ENCODE results near the gene GPR143.

Gene GPR143

DNA sequence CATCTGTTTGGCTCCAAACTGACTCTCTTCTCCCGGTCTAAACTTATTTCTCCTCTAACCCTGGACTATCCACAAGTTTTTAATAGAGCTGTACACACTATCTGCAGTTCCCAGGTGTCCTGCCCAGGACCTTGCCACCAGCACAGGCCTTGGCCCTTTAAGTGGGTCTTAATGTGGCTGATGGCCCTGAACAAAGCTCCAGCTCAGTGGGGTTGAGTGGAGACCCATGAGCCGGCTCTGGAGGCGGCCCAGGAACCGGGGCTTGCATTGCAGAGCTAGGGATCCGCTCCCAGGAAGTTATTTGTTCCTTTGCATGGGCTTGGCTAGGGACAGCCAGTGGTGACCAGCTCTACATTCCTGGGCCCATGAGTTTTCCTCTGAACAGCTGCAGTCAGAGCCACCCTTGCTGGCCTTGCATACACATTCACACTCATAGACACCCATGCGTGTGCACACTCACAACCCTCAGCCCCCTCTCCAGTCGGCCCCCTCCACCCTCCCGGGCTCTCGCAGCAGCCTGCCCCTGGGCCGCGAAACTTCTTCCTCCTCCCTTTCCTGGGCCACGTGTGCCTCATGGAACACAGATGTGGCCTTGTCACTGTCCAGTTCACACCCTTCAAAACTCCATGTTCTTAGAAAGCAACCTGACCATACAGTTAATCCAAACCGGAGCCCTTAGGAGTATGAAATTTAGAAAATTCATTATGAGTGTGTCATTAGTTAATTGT lies 58.2 kb downstream of the GPR143 start:
- DNase-seq: no peak

DNA sequence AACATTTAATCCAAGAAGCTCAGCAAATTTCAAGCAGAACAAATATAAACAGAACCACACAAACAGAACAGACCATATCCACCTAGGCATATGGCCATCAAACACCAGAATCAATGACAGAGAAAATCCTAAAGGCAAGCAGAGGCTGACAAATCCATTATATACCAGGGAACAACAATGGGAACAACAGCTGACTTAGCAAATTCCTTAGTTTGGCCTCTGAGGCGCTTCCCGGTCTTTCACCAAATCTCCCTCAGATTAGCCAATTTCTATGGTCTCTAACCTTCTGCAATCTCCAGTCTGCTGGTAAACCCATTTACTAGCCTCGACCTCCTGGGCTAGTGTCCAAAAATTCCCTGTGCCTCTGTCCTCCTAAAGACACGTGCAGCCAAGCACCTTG lies 59.2 kb downstream of the GPR143 start:
- no peak for DNase-seq

- DNase-seq: no peak
Measured at GRCh38 chrX:9704876-9705465, 60.7 kb downstream of the GPR143 start.

DNA sequence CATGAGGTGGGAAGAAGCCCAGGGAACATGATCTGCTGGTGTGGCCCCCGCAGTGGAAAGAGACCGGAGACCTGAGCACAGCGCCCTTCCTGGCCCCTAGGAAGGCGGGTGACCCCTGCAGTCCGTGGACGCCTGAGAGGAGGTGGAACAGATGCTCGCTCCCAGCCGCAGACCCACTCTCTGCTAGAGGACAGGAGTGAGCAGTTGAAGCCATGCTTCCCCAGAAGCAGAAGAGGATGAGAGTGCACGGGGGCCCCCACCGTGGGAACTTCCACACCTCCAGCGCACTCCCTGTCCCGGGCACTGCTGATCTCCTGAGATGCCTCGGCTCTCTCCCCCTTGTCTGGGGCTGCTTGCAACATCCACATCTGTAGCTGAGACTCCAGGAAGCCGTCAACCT lies 62.2 kb downstream of the GPR143 start:
- no peak for DNase-seq

DNA sequence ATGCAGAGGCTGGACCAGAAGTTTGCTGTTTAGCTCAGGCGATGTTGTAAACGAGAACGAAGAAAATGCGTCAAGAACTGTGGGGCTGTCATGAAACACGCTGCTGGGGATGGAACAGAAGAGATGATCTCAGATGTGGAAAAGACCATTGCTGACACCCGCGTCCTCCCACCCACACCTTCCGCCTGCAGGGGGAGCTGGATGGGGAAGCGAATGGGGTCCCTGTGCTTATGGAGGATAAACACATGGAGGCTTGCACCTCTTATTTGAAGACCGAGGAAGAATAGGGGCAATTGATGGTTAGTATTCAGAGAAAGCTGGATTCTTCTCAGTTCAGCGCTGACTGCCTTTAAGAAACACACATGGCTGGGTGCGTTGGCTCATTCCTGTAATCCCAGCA lies 63.9 kb downstream of the GPR143 start:
- DNase-seq: no peak

DNA sequence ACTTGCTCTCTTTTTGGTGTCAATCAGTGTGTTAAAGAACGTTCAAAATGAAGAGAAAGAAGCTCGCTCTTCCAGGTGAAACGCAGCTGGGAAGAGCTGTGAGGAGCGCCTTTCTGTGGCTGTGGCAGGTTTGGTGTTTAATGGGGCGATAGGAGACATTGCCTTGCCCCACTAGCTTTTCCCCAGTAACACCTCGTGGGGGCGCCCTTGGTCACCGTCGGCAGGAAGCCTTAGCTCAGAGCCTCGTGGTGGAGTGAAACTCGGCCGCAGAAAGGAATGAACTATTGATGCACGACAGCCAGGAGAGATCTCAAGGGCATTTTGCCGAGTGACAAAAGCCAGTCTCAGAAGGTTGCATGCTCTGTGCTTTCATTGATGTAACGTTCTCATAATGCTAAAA lies 65.1 kb downstream of the GPR143 start:
- no peak for DNase-seq

GRCh38 chrX:9698576-9698975 lies 67.1 kb downstream of the GPR143 start:
- no peak for DNase-seq

GRCh38 chrX:9693307-9694001 lies 72.2 kb downstream of the GPR143 start:
- DNase-seq: no peak

- DNase-seq: no peak
Measured at GRCh38 chrX:9690046-9690445, 75.6 kb downstream of the GPR143 start.

DNA sequence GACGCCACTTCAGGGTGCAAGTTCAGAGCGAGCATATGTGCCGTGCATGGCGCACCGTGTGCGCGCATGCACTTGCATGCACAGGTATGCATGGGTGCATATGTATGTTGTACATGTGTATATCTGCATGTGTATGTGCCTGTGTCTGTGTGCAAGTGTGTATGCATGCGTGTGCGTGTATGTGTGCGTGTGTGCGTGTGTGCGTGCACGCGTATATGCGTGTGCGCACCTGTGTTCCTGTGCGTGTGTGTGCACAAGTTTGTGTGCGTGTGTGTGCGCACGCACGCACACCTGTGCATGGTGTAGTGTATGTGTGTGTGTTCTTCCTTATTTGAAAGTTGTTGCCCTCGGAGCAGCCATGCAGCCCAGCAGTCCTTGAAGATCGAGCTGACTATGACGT lies 76.8 kb downstream of the GPR143 start:
- no peak for DNase-seq

GRCh38 chrX:9687899-9688298 lies 77.7 kb downstream of the GPR143 start:
- no peak for DNase-seq

DNA sequence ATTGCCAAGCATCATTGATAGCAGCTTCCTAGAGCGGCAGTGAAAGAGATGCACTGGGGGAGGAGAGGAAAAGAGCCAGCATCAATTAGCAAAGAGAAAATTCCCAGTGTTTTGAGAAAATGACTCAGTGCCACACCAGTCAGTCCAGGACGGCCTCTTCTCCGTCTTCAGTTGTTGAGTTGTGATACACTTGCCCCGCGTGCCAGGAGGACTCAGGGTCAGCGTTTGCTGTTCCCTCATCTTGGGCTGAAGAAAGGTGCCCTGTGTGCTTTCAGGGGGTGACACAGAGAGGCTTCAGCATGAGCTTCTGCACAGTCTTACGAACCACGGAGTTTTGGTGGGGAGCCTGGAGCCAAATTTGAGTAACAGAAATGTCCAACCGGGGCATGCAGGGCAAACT lies 82.3 kb downstream of the GPR143 start:
- DNase-seq: no peak

GRCh38 chrX:9682861-9683260 lies 82.8 kb downstream of the GPR143 start:
- no peak for DNase-seq

DNA sequence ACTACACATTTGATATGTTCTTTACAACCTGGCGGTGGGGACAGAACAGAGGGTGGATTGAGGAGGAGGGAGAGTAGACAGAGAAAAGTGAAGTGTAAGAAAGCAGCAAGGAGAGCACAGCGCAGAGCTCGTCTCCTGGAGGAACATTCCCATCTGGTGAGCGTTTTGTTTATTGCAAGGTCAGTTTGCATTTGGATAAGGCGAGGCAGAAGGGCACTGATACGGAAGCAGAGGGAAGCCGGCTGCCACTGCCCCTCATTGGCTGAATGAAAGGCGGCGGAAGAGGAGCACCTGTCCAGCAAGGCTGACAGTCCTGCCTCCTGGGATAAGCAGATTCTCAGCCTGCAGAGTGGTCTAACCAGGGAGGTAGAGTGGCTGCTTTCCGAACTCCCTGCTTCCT lies 83.2 kb downstream of the GPR143 start:
- DNase-seq: no peak

GRCh38 chrX:9681422-9681821 lies 84.2 kb downstream of the GPR143 start:
- DNase-seq: no peak

DNA sequence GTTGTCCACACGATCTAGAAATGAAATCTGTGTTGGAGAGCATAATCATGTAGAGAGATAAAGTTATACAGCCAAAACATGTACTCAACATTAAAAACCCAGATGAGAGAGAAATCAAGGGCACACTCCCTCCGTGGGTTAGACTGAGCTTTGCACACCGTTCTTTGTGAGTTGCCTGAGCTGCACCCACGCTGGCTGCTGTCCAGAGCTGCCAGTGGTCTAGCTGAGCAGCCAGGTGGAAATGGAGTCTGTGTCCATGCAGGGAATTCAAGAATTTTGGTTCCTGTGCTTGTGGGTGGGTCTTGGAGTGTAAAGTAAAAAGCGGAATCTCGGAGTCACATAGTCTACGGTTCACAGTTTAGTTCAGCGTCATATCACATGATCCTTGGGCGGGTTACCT lies 84.6 kb downstream of the GPR143 start:
- no peak for DNase-seq

- DNase-seq: no peak
Measured at GRCh38 chrX:9678215-9678965, 87.3 kb downstream of the GPR143 start.

- peak in 1 of 5 donors; percentile 87 for DNase-seq
Measured at GRCh38 chrX:9677098-9677739, 88.4 kb downstream of the GPR143 start.

DNA sequence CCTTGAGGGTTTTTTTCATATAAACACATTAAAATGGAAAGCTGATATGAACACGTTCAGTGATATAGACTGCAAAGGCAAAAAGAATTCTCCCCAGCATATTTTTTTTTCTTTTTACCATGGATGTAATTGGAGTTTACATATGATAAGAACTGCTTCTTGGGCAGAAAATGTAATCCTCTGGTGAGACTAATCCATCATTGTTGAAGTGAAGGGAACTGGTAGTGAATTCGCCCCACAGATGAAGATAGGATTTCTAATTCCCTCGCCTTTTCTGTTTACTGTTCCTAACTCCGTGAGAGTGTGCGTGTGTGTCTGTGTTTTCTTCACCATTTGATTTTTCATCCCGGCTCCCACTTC lies 88.9 kb downstream of the GPR143 start:
- peak in 1 of 5 donors; percentile 18 for DNase-seq

GRCh38 chrX:9676306-9676705 lies 89.3 kb downstream of the GPR143 start:
- DNase-seq: no peak

Measured in T-helper 1 cell (primary cell).